GM19239 (cell line): ENCODE results near the gene FXYD6.
A peak's percentile ranks its signal among the peaks of the same experiment; 100 is the strongest.
"Not testable (repeated sequence)": the region's sequence is repeated elsewhere in the genome, so short reads cannot be mapped to it uniquely, and the experiment has no call there.

Experiments used
- DNase-seq: peaks from one replicate; pipeline ENCODE4 v3.0.0; 2011; ENCODE audit warnings: low spot score; ENCODE audit not compliant: insufficient read length
- FAIRE-seq: peaks from 2 replicates; lab custom pipeline; 2011; peaks lifted over from hg19 to GRCh38; lab: Jason Lieb, UNC

FXYD6 gene

GRCh38 chr11:117876341-117877119 lies at the start of gene FXYD6:
FXYD6 (minus strand) TSS chr11:117876658; CDS start chr11:117842776, 33,882 bp downstream.
- DNase-seq = no peak
- no peak for FAIRE-seq

GRCh38 chr11:117926166-117926565 lies 49.7 kb upstream of the FXYD6 start:
- FAIRE-seq, DNase-seq: not testable (repeated sequence)

GRCh38 chr11:117925198-117925925 lies 48.9 kb upstream of the FXYD6 start:
- no peak for FAIRE-seq
- no peak for DNase-seq

- no peak for FAIRE-seq
- DNase-seq = no peak
Measured at GRCh38 chr11:117924631-117925170, 48.2 kb upstream of the FXYD6 start.

- FAIRE-seq (no peak), DNase-seq (no peak)
Measured at GRCh38 chr11:117923773-117924172, 47.3 kb upstream of the FXYD6 start.

GRCh38 chr11:117923275-117923674 lies 46.8 kb upstream of the FXYD6 start:
- FAIRE-seq (no peak), DNase-seq (no peak)

- no peak for DNase-seq
- FAIRE-seq = no peak
Measured at GRCh38 chr11:117921893-117922292, 45.4 kb upstream of the FXYD6 start.

- DNase-seq (no peak), FAIRE-seq (no peak)
Measured at GRCh38 chr11:117921456-117921855, 45.0 kb upstream of the FXYD6 start.

- FAIRE-seq (no peak), DNase-seq (no peak)
Measured at GRCh38 chr11:117919781-117920221, 43.3 kb upstream of the FXYD6 start.

GRCh38 chr11:117919341-117919740 lies 42.9 kb upstream of the FXYD6 start:
- no peak for DNase-seq
- peak; percentile 8 for FAIRE-seq

GRCh38 chr11:117918366-117919255 lies 42.2 kb upstream of the FXYD6 start:
- FAIRE-seq (no peak), DNase-seq (no peak)

GRCh38 chr11:117917591-117918151 lies 41.2 kb upstream of the FXYD6 start:
- FAIRE-seq (no peak), DNase-seq (no peak)

GRCh38 chr11:117916956-117917355 lies 40.5 kb upstream of the FXYD6 start:
- DNase-seq (no peak), FAIRE-seq (no peak)

GRCh38 chr11:117915672-117916235 lies 39.3 kb upstream of the FXYD6 start:
- DNase-seq (no peak), FAIRE-seq (no peak)

- DNase-seq = no peak
Measured at GRCh38 chr11:117914991-117915618, 38.6 kb upstream of the FXYD6 start.

GRCh38 chr11:117914398-117914761 lies 37.9 kb upstream of the FXYD6 start:
- no peak for DNase-seq

More at GRCh38 chr11:117914991-117915618, 38.6 kb upstream of the FXYD6 start:
- FAIRE-seq = no peak

GRCh38 chr11:117913736-117914397 lies 37.4 kb upstream of the FXYD6 start:
- DNase-seq = no peak
- FAIRE-seq = no peak

More at GRCh38 chr11:117914398-117914761, 37.9 kb upstream of the FXYD6 start:
- FAIRE-seq = no peak

- FAIRE-seq (no peak), DNase-seq (no peak)
Measured at GRCh38 chr11:117912497-117912896, 36.0 kb upstream of the FXYD6 start.

GRCh38 chr11:117911694-117912093 lies 35.2 kb upstream of the FXYD6 start:
- FAIRE-seq = no peak
- DNase-seq = no peak
